Measurements from ENCODE around the gene SPSB1. TPM values are rescaled to one million over a fixed set of nuclear protein-coding genes. Genes with fewer than 3 reads are reported as not detected.

SPSB1 gene
- total RNA-seq, 6 experiments from 2014 or later, result 5.9 to 10.4 (median 8.6) TPM

DNA sequence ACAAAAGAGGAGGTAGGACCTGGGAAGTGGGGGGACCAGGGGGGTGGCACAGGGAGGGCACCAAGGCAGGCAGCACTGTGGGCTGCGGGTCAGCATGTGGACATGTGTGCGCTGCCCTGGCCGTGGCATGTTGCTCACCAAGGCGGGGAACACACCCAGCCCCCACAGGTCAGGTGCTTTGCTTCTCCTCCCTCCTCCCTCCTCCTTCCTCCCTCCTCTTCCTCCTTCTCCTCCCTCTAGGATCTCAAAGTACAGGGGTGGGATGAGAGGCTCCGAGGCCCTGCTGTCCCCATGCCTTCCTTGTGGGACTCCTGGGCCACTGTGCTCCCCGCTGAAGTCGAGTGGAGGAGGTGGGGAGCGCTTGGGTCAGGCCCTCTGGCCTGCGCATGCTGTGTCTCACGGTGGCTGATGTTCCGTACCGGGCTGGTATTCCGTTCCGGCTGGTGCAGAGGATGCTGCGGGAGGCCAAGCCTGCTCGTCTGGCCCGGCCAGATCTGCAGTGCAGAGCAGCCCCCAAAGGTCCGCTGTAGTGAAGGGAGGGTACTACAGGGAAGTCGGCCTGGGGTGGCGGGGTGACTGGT is 26.6 kb downstream of the SPSB1 start:
- no peaks in the 10 kb centered on the region for H3K9me3 Mint-ChIP-seq
- no peaks in the 10 kb centered on the region for H3K36me3 Mint-ChIP-seq (ENCODE audit: low read depth)
- peaks cover 35% of the 10 kb centered on the region for H3K4me1 Mint-ChIP-seq (ENCODE audit: low read depth)
- no peak overlapping the region for H3K4me3 Mint-ChIP-seq
- no peak overlapping the region for H3K27ac Mint-ChIP-seq
- no peak for DNase-seq
- no peaks in the 10 kb centered on the region for H3K27me3 Mint-ChIP-seq (ENCODE audit: insufficient read depth)
- TF ChIP-seq, protein P1, sequence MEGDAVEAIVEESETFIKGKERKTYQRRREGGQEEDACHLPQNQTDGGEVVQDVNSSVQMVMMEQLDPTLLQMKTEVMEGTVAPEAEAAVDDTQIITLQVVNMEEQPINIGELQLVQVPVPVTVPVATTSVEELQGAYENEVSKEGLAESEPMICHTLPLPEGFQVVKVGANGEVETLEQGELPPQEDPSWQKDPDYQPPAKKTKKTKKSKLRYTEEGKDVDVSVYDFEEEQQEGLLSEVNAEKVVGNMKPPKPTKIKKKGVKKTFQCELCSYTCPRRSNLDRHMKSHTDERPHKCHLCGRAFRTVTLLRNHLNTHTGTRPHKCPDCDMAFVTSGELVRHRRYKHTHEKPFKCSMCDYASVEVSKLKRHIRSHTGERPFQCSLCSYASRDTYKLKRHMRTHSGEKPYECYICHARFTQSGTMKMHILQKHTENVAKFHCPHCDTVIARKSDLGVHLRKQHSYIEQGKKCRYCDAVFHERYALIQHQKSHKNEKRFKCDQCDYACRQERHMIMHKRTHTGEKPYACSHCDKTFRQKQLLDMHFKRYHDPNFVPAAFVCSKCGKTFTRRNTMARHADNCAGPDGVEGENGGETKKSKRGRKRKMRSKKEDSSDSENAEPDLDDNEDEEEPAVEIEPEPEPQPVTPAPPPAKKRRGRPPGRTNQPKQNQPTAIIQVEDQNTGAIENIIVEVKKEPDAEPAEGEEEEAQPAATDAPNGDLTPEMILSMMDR (IDR thresholded peaks at IDR 0.05), result no peak

DNA sequence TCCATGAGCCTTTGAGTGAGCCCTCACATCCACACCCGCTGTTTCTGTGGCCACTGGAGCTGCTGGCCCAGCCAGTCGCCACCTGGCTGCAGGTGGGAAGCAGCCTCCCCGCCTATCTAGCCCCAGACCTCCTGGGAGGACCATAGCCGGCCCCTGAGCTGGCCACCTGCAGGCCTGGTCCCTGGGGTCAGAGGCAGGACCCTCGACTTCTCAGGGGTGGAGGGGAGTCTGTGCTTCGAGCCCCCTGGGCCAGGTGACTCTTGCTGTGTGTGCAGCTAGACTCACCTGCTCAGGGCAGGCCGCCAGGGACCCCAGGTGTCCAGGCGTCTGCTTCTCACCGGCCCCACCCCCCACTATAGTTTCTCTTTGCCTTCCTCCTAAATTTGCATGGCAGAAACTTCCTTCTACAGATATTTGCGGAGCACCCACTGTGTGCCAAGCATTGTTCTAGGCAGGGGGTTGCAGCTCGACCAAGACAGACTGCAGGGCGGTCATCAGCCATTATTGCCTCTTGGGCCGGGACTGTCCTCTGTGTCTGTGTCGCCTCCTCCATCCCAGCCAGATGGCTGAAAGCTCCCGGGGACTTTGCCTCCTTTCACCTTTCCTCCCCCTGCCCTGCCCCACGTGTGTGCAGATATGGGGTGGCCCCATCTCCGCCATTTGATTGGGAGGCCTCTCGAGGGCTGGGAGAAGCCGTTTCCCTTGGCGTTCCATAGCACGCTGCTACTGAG is 27.3 kb downstream of the SPSB1 start:
- TF ChIP-seq, protein P1 (IDR thresholded peaks at IDR 0.05), result no peak
- H3K36me3 Mint-ChIP-seq (ENCODE audit: low read depth), result no peaks in the 10 kb centered on the region
- no peak overlapping the region for H3K27ac Mint-ChIP-seq
- no peak for DNase-seq
- H3K4me1 Mint-ChIP-seq (ENCODE audit: low read depth), result peaks cover 32% of the 10 kb centered on the region
- no peak overlapping the region for H3K4me3 Mint-ChIP-seq
- no peaks in the 10 kb centered on the region for H3K9me3 Mint-ChIP-seq
- H3K27me3 Mint-ChIP-seq (ENCODE audit: insufficient read depth), result no peaks in the 10 kb centered on the region

DNA sequence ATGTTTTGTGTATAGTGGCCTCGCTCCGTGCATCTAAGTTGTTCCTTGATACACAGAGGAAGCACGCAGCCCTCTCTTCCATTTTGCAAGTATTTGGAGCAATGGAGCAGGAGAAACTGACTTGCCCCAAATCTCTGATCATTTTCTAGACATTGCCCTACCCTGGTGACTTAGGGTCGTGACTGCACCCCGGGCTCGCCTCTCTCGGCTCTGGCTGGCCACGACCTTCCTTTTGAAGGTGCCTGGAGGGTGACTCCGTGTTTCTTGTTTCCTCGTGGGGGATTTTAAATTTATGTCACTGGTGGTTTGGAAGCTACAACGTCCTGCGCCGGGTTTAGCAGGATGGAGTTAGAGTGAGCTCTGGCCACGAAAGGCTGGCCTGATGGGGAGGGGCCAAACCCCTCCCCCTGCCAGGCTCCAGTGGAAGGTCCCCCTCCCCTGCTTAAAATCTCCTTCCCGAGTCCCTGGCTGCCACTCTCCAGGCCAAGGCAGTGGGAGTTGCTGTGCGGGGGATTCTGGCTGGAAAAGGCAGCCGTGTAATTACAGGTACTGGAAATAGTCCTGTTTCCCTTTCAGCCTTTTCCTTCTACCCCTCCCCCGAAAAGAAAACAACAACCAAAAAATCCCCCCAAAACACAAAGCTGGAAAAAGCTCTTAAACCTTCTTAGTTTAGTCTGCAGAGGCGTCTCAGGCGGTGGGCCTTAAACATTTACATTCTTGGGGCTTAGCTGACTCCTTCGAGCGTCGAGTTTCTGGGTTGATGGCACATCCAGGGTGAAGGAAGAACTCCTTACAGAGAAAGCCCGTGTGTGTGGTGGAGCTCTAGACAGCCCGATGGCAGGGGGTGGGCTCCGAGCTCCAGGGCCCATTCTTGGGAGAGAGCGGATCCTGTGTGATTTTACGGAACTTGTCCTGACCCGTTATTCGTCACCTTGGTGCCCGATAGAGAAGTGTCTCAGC is 28.1 kb downstream of the SPSB1 start:
- TF ChIP-seq, protein P1 (IDR thresholded peaks at IDR 0.05), result no peak
- Mint-ChIP-seq H3K9me3 (no peaks in the 10 kb centered on the region), H3K4me1 (ENCODE audit: low read depth) (peaks cover 31% of the 10 kb centered on the region), H3K36me3 (ENCODE audit: low read depth) (no peaks in the 10 kb centered on the region), H3K4me3 (no peak overlapping the region), H3K27ac (no peak overlapping the region), H3K27me3 (ENCODE audit: insufficient read depth) (0 out of 2 replicates have a peak, but pooled peaks cover 1% of the 10 kb centered on the region)
- no peak for DNase-seq

DNA sequence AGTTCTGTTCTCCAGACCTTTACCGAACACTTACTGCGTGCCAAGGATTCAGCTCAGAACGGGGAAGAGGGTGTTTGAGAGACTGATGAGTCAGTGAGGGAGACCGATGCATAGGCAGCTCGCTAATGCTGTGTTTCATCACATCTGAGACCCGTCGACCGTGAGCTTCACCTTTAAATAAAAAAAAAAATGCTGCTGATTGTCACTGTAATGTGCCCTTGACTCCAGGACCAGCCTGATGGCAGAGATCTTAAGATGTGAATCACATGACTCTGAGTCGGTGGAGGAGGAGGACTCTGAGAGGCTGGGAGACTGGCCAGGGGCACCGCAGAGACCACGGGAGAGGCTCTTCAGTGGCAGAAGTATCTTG is 28.8 kb downstream of the SPSB1 start:
- H3K9me3 Mint-ChIP-seq, result no peaks in the 10 kb centered on the region
- peaks cover 33% of the 10 kb centered on the region for H3K4me1 Mint-ChIP-seq (ENCODE audit: low read depth)
- no peak for DNase-seq
- H3K36me3 Mint-ChIP-seq (ENCODE audit: low read depth), result no peaks in the 10 kb centered on the region
- H3K27me3 Mint-ChIP-seq (ENCODE audit: insufficient read depth), result 0 out of 2 replicates have a peak, but pooled peaks cover 1% of the 10 kb centered on the region
- H3K4me3 Mint-ChIP-seq, result no peak overlapping the region
- H3K27ac Mint-ChIP-seq, result no peak overlapping the region
- TF ChIP-seq, protein P1 (IDR thresholded peaks at IDR 0.05), result no peak

DNA sequence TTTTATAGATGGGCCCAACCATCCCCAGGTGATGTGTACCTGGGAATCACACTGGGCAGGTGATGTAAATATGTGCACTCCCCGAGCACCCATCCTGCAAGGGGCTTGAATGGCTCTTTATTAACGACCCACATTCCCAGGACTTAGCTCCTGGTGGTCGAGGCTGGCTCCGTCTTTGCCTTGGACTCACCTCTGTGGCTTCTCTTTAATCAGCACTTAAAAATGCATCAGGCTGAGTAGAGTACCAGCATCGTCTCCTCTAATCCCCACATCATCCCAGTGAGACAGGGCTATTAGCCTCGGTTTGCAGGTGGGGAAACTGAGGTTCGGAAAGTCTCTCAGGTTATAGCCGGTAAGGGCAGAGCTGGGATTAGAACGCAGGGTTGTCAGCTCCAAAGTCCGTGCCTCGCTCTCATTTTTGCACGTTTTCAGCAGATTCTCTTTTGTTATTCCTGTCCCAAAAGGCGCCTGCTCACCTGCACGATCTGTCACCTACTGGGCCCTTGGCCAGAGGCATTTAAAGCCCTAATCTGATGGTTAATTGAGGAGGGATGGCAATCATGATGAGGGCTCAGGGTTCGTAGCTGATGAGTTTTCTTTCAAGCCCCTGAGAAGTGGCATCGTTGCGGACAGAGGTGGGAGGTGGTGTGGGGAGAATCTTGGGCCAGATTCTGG is 29.4 kb downstream of the SPSB1 start:
- Mint-ChIP-seq H3K36me3 (ENCODE audit: low read depth) (no peaks in the 10 kb centered on the region), H3K4me1 (ENCODE audit: low read depth) (peaks cover 35% of the 10 kb centered on the region), H3K9me3 (no peaks in the 10 kb centered on the region), H3K27me3 (ENCODE audit: insufficient read depth) (0 out of 2 replicates have a peak, but pooled peaks cover 1% of the 10 kb centered on the region), H3K27ac (no peak overlapping the region), H3K4me3 (no peak overlapping the region)
- TF ChIP-seq, protein P1 (IDR thresholded peaks at IDR 0.05), result no peak
- DNase-seq, result no peak

Data from HFFc6 (cell line).